H9 (cell line): ENCODE results near the gene BLOC1S3. TPM values are rescaled to one million over a fixed set of nuclear protein-coding genes. Genes with fewer than 3 reads are reported as not detected.

Experiments used
- DNase-seq: peaks from one replicate; pipeline ENCODE4 v3.0.0-alpha.2; 2017
- H2AFZ ChIP-seq: one replicate; pipeline ENCODE4 v1.6.1; 2013; ENCODE audit warnings: mild to moderate bottlenecking, low read length, control low read depth, moderate library complexity
- H2AK5ac ChIP-seq: 2 replicates; pipeline ENCODE4 v1.6.1; 2013; ENCODE audit warnings: low read length, control low read depth, mixed read lengths; ENCODE audit not compliant: insufficient read length
- H2BK120ac ChIP-seq: one replicate; pipeline ENCODE4 v1.6.1; 2013; ENCODE audit warnings: low read depth, mild to moderate bottlenecking, low read length, control low read depth, inconsistent platforms; ENCODE audit not compliant: poor library complexity, severe bottlenecking
- H2BK12ac ChIP-seq: 2 replicates; pipeline ENCODE4 v1.6.1; 2013; ENCODE audit warnings: low read length, control low read depth, mixed read lengths, low read depth; ENCODE audit not compliant: insufficient read length
- H2BK15ac ChIP-seq: 2 replicates; pipeline ENCODE4 v1.6.1; 2013; ENCODE audit warnings: low read depth, low read length, control low read depth
- H2BK20ac ChIP-seq: one replicate; pipeline ENCODE4 v1.6.1; 2013; ENCODE audit warnings: low read depth, mild to moderate bottlenecking, low read length, control low read depth, inconsistent platforms; ENCODE audit not compliant: poor library complexity, severe bottlenecking
- H2BK5ac ChIP-seq: 2 replicates; pipeline ENCODE4 v1.6.1; 2013; ENCODE audit warnings: low read length, control low read depth, mixed read lengths; ENCODE audit not compliant: insufficient read length
- H3K14ac ChIP-seq: 2 replicates; pipeline ENCODE4 v1.6.1; 2013; ENCODE audit warnings: low read length, control low read depth; ENCODE audit not compliant: insufficient read depth
- H3K18ac ChIP-seq: 2 replicates; pipeline ENCODE4 v1.6.1; 2013; ENCODE audit warnings: low read depth, mild to moderate bottlenecking, mixed read lengths, low read length, control low read depth; ENCODE audit not compliant: insufficient read length
- H3K23ac ChIP-seq: 2 replicates; pipeline ENCODE4 v1.6.1; 2013; ENCODE audit warnings: low read length, control low read depth, mixed read lengths, low read depth; ENCODE audit not compliant: insufficient read length
- H3K23me2 ChIP-seq: 2 replicates; pipeline ENCODE4 v1.6.1; 2013; ENCODE audit warnings: low read depth, mild to moderate bottlenecking, mixed read lengths, low read length, control low read depth; ENCODE audit not compliant: insufficient read length, poor library complexity, severe bottlenecking
- H3K27ac ChIP-seq: 2 replicates; pipeline ENCODE4 v1.5.1; 2013; ENCODE audit warnings: low read length, control low read depth, mixed read lengths, low read depth; ENCODE audit not compliant: insufficient read length
- H3K27me3 ChIP-seq: 2 replicates; pipeline ENCODE4 v1.6.1; 2013; ENCODE audit warnings: low read length, control low read depth, inconsistent platforms; ENCODE audit not compliant: insufficient read depth
- H3K4ac ChIP-seq: 2 replicates; pipeline ENCODE4 v1.6.1; 2013; ENCODE audit warnings: low read depth, mild to moderate bottlenecking, control low read depth, inconsistent platforms, low read length, moderate library complexity
- H3K4me1 ChIP-seq: 2 replicates; pipeline ENCODE4 v1.6.1; 2013; ENCODE audit warnings: low read length, control low read depth, inconsistent platforms; ENCODE audit not compliant: insufficient read depth
- H3K4me2 ChIP-seq: 2 replicates; pipeline ENCODE4 v1.6.1; 2013; ENCODE audit warnings: low read length, control low read depth, mixed read lengths; ENCODE audit not compliant: insufficient read length, insufficient read depth
- H3K56ac ChIP-seq: 2 replicates; pipeline ENCODE4 v1.6.1; 2013; ENCODE audit warnings: low read depth, mild to moderate bottlenecking, mixed read lengths, low read length, control low read depth; ENCODE audit not compliant: insufficient read length
- H3K79me1 ChIP-seq: 2 replicates; pipeline ENCODE4 v1.6.1; 2013; ENCODE audit warnings: low read depth, mild to moderate bottlenecking, moderate library complexity, low read length, control low read depth, inconsistent platforms; ENCODE audit not compliant: insufficient read depth, poor library complexity, severe bottlenecking
- H3K79me2 ChIP-seq: 2 replicates; pipeline ENCODE4 v1.6.1; 2013; ENCODE audit warnings: low read length, control low read depth, inconsistent platforms; ENCODE audit not compliant: insufficient read depth
- H3K9ac ChIP-seq: 2 replicates; pipeline ENCODE4 v1.6.1; 2013; ENCODE audit warnings: low read length, control low read depth, mixed read lengths; ENCODE audit not compliant: insufficient read length; ENCODE audit errors: extremely low read depth
- H3K9me3 ChIP-seq: one replicate; pipeline ENCODE4 v1.6.1; 2013; ENCODE audit warnings: low read depth, low read length, inconsistent platforms; ENCODE audit not compliant: control insufficient read depth
- H3T11ph ChIP-seq: one replicate; pipeline ENCODE4 v1.6.1; 2013; ENCODE audit warnings: mild to moderate bottlenecking, low read length, control low read depth, inconsistent platforms
- H4K20me1 ChIP-seq: one replicate; pipeline ENCODE4 v1.6.1; 2013; ENCODE audit not compliant: control insufficient read depth, insufficient read length, insufficient read depth
- H4K5ac ChIP-seq: 2 replicates; pipeline ENCODE4 v1.6.1; 2013; ENCODE audit warnings: low read depth, mild to moderate bottlenecking, mixed read lengths, low read length, control low read depth; ENCODE audit not compliant: insufficient read length
- H4K8ac ChIP-seq: replicated peaks from 2 replicates; pipeline ENCODE4 v1.6.1; 2013; ENCODE audit warnings: low read length, control low read depth, mixed read lengths, low read depth; ENCODE audit not compliant: insufficient read length
- H4K91ac ChIP-seq: 2 replicates; pipeline ENCODE4 v1.6.1; 2013; ENCODE audit warnings: low read depth, mild to moderate bottlenecking, moderate library complexity, mixed read lengths, low read length, control low read depth; ENCODE audit not compliant: insufficient read length
- H3K27ac Mint-ChIP-seq, 3 experiments: 2 replicates in 2 of 3; 3 replicates in 1 of 3; pipeline ENCODE4 v1.8.0; 2020 to 2021; ENCODE audit warnings: mixed read lengths in 3 of 3, mild to moderate bottlenecking in 1 of 3, moderate library complexity in 1 of 3
- H3K27me3 Mint-ChIP-seq: 2 replicates; pipeline ENCODE4 v1.8.0; 2021; ENCODE audit warnings: low read depth, mild to moderate bottlenecking, moderate library complexity, mixed read lengths
- H3K36me3 Mint-ChIP-seq, 3 experiments: 2 replicates in 2 of 3; 3 replicates in 1 of 3; pipeline ENCODE4 v1.8.0; 2020 to 2021; ENCODE audit warnings: low read depth in 3 of 3, mixed read lengths in 3 of 3; ENCODE audit not compliant: insufficient read depth in 1 of 3
- H3K4me1 Mint-ChIP-seq, 2 experiments: 2 replicates each; pipeline ENCODE4 v1.8.0; 2020; ENCODE audit warnings: mixed read lengths in 2 of 2
- H3K4me3 Mint-ChIP-seq, 2 experiments: 2 replicates in 1 of 2; 3 replicates in 1 of 2; pipeline ENCODE4 v1.8.0; 2020 to 2021; ENCODE audit warnings: mild to moderate bottlenecking in 2 of 2, mixed read lengths in 2 of 2, moderate library complexity in 1 of 2
- H3K9me3 Mint-ChIP-seq, 2 experiments: 2 replicates in 1 of 2; 3 replicates in 1 of 2; pipeline ENCODE4 v1.8.0; 2020; ENCODE audit warnings: mild to moderate bottlenecking in 2 of 2, mixed read lengths in 2 of 2, moderate library complexity in 1 of 2
- CTCF ChIP-seq: fragments of 200-600 bp; sonication (generic); conservative IDR thresholded peaks from 3 replicates; pipeline ENCODE4 v1.8.0; 2021; ENCODE audit warnings: antibody characterized with exemption, mild to moderate bottlenecking
- WGBS: extraction: QIAGEN DNeasy Blood & Tissue Kit; methylation state at CpG from one replicate; pipeline ENCODE4 v1.1.7; 2013; ENCODE audit warnings: missing lambda C conversion rate, low lambda C conversion rate, mixed read lengths; ENCODE audit not compliant: insufficient read length; ENCODE audit errors: extremely low coverage; 5-methylcytosine and 5-hydroxymethylcytosine counted together
- total RNA-seq: library from RNA; stranded (reverse); gene quantifications from 2 replicates; pipeline ENCODE4 v1.2.1, GENCODE V29; 2021

Gene BLOC1S3
- total RNA-seq, 1 experiment from 2014 or later: 9.2 TPM

- no peak overlapping the region for H3K4me3 Mint-ChIP-seq
- H3K27ac Mint-ChIP-seq: no peak overlapping the region
These were observed 9.7 kb upstream of the BLOC1S3 start for GRCh38 chr19:45168767-45169351.

More at GRCh38 chr19:45168767-45169351, 9.7 kb upstream of the BLOC1S3 start:
- Histone ChIP-seq H4K8ac (no peak overlapping the region), H2BK12ac (no peak overlapping the region), H2BK20ac (no peak overlapping the region), H3K23ac (no peak overlapping the region), H3K27ac (no peak overlapping the region), H3T11ph (no peak overlapping the region), H2AK5ac (no peak overlapping the region), H3K14ac (no peak overlapping the region), H3K27me3 (no peaks in the 10 kb centered on the region), H4K5ac (no peak overlapping the region), H3K23me2 (no peaks in the 10 kb centered on the region), H2BK5ac (no peak overlapping the region), H3K79me2 (no peaks in the 10 kb centered on the region; the same call in 1 of the 2 replicates), H2BK120ac (no peak overlapping the region), H2AFZ (no peak overlapping the region), H3K18ac (no peak overlapping the region), H3K4me2 (no peak overlapping the region), H4K91ac (no peak overlapping the region), H4K20me1 (no peaks in the 10 kb centered on the region), H3K56ac (no peak overlapping the region), H3K4me1 (no peaks in the 10 kb centered on the region), H3K9me3 (no peaks in the 10 kb centered on the region), H3K9ac (no peak overlapping the region), H3K79me1 (no peaks in the 10 kb centered on the region), H3K4ac (no peak overlapping the region), H2BK15ac (no peak overlapping the region)
- H3K4me1 Mint-ChIP-seq: peaks cover 2 to 15% of the 10 kb centered on the region in 2 experiments
- TF ChIP-seq CTCF: no peak
- H3K36me3 Mint-ChIP-seq: no peaks in the 10 kb centered on the region; a peak in 1 of 7 replicates
- no peaks in the 10 kb centered on the region for H3K9me3 Mint-ChIP-seq
- DNase-seq: no peak
- WGBS: no CpG with 5 or more reads among the region's 16 CpGs
- peaks cover 3% of the 10 kb centered on the region; the same call in 1 of the 2 replicates for H3K27me3 Mint-ChIP-seq
